Renal cortex interstitium (tissue), 15 donors: ENCODE measurements around the gene EIF5. TPM values are rescaled to one million over a fixed set of nuclear protein-coding genes. Genes with fewer than 3 reads are reported as not detected.

Source experiments
- DNase-seq, 11 donors: peaks; one replicate each; pipeline ENCODE4 v3.0.0-alpha.2; 2013; ENCODE audit warnings: low read depth in 9 of 11, low spot score in 4 of 11; ENCODE audit errors: extremely low read depth in 1 of 11
- long read RNA-seq, 16 experiments: transcript quantifications; one replicate each; lab custom pipeline, GENCODE V29; 2026
- polyA plus RNA-seq, 3 donors: library from polyadenylated mRNA; unstranded; fragments of 120-200 nt; gene quantifications; one replicate each; pipeline ENCODE4 v1.2.1, GENCODE V29; 2013; ENCODE audit not compliant: insufficient read length in 3 of 3

The EIF5 gene
- polyA plus RNA-seq: 100 to 1,000 TPM; 224 to 256 (median 247) TPM
- long read RNA-seq, donor 1, full-length matches to known transcripts: 16 of 44 reads
- long read RNA-seq, donor 1, partial matches to known transcripts: 28 of 44 reads
- long read RNA-seq, donor 1, other reads (novel, unspliced or antisense): 0 of 44 reads
- long read RNA-seq, donor 2, full-length matches to known transcripts: 10 of 17 reads
- long read RNA-seq, donor 2, partial matches to known transcripts: 7 of 17 reads
- long read RNA-seq, donor 2, other reads (novel, unspliced or antisense): 0 of 17 reads
- long read RNA-seq, donor 3, full-length matches to known transcripts: 33 of 227 reads
- long read RNA-seq, donor 3, partial matches to known transcripts: 194 of 227 reads
- long read RNA-seq, donor 3, other reads (novel, unspliced or antisense): 0 of 227 reads
- long read RNA-seq, donor 4, full-length matches to known transcripts: 17 of 62 reads
- long read RNA-seq, donor 4, partial matches to known transcripts: 45 of 62 reads
- long read RNA-seq, donor 4, other reads (novel, unspliced or antisense): 0 of 62 reads
- long read RNA-seq, donor 5: 0 reads
- long read RNA-seq, donor 6, full-length matches to known transcripts: 30 of 95 reads
- long read RNA-seq, donor 6, partial matches to known transcripts: 65 of 95 reads
- long read RNA-seq, donor 6, other reads (novel, unspliced or antisense): 0 of 95 reads
- long read RNA-seq, donor 7, full-length matches to known transcripts: 17 of 104 reads
- long read RNA-seq, donor 7, partial matches to known transcripts: 87 of 104 reads
- long read RNA-seq, donor 7, other reads (novel, unspliced or antisense): 0 of 104 reads
- long read RNA-seq, donor 8: 0 reads
- long read RNA-seq, donor 9, full-length matches to known transcripts: 24 of 57 reads
- long read RNA-seq, donor 9, partial matches to known transcripts: 33 of 57 reads
- long read RNA-seq, donor 9, other reads (novel, unspliced or antisense): 0 of 57 reads
- long read RNA-seq, donor 10, full-length matches to known transcripts: 16 of 42 reads
- long read RNA-seq, donor 10, partial matches to known transcripts: 26 of 42 reads
- long read RNA-seq, donor 10, other reads (novel, unspliced or antisense): 0 of 42 reads
- long read RNA-seq, donor 11, full-length matches to known transcripts: 19 of 65 reads
- long read RNA-seq, donor 11, partial matches to known transcripts: 46 of 65 reads
- long read RNA-seq, donor 11, other reads (novel, unspliced or antisense): 0 of 65 reads
- long read RNA-seq, donor 12, full-length matches to known transcripts: 10 of 10 reads
- long read RNA-seq, donor 12, partial matches to known transcripts: 0 of 10 reads
- long read RNA-seq, donor 12, other reads (novel, unspliced or antisense): 0 of 10 reads
- long read RNA-seq, donor 13: 0 reads
- long read RNA-seq, donor 14, full-length matches to known transcripts: 27 of 70 reads
- long read RNA-seq, donor 14, partial matches to known transcripts: 43 of 70 reads
- long read RNA-seq, donor 14, other reads (novel, unspliced or antisense): 0 of 70 reads
- long read RNA-seq, donor 15, full-length matches to known transcripts: 12 of 12 reads
- long read RNA-seq, donor 15, partial matches to known transcripts: 0 of 12 reads
- long read RNA-seq, donor 15, other reads (novel, unspliced or antisense): 0 of 12 reads
- long read RNA-seq, donor 16, full-length matches to known transcripts: 70 of 238 reads
- long read RNA-seq, donor 16, partial matches to known transcripts: 168 of 238 reads
- long read RNA-seq, donor 16, other reads (novel, unspliced or antisense): 0 of 238 reads

DNA sequence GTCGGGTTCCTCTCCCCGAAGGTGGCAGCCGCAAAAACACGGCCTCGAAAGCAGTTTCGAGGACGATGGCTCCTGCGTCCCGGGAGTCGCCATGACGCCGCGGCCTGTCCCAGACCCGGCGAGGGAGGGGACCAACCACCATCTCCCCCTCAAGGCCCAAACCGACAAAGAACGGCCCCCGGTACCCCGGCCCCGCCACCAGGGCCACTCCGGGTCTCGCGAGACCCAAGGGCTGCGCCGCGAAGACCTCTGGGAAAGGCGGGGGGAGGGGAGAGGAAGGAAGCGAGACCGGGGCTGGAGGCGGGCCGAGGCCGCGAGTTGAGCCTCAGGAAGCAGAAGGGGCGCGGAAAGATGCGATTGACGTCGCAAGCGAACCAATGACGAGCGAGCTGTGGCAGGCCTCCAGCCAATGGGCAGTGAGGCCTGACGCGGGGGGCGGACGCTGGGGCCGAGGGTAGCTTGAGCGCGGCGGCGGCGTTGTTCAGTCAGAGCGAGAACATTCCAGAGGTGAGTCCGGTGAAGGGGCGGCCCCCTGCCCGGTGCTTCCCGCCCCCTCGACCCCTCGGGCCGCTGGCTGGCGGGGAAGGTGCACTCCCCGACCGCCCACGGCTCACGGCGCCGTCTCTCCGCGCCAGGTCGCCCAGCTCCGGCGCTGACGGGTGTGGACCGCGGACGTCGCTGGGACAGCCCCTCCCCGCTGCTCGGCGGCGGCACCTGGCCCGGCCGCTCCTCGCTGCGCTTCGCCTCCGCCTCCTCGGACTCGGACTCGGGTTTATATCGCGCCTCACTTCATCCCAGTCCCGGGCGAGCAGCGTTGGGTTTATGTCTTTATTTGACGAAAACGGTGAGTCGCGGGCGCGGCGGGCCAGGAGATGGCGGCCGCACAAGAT lies at the start of gene EIF5:
EIF5 (plus strand) TSS at position 484 of the 890 bp plus-strand sequence. CDS start 1,624 bp downstream, outside the sequence.
- DNase-seq: peak; percentile 98 to 99 (median 98)

DNA sequence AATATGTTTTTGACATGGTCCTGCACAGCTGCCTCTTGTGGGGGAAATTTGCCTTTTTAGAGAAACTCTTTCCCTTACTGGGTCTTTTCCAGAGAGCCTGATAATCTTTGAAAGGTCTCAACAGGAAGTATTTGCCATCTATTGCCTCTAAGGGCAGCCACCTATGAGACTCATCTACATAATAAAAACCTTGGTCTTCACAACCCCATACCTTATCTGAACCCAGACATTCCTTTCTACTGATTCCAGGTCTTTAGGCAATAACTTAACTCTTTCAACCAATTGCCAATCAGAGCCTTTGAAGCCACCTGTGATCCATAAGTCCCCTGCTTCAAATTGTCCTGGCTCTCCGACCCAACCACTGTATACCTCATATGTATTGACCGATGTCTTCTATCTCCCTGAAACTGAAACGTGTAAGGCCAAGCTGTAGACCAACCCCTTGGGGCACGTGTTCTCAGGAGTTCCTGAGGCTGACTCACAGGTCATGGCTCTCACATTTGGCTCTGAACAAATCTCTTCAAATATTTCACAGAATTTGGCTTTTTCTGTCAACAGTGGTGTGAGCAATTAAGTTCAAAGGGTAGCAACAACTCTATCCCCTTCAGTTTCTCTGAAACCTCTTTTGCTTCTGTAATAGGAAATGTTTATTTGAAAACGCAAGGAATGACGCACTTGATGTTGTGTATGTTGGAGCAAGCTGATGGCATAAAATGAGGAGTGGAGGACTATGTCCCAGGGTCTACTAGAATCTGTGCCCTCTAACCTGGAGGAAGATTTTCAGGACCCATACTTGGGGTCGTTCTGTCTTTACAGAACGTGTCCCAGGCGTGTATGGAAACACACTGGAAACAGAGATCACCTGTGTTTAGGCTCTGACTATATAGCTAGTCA lies 49.2 kb upstream of the EIF5 start:
- DNase-seq: no peak

DNA sequence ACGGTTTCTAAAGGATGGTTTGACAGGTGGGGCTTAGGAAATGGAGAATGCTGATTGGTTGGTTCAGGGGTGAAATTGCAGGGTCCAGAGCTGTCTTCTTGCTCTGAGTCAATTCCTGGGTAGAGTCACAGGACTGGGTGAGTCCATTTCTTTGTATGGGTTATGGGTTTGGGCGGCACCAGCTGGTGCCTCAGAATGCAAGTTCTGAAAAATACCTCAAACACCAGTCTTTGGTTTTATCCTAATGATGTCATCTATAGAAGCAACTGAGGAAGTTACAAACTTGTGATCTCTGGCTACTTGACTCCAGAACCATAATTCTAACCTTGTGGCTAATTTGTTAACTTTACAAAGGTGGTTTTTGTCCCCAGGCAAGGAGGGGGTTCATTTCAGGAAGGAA lies 47.6 kb upstream of the EIF5 start:
- no peak for DNase-seq

DNA sequence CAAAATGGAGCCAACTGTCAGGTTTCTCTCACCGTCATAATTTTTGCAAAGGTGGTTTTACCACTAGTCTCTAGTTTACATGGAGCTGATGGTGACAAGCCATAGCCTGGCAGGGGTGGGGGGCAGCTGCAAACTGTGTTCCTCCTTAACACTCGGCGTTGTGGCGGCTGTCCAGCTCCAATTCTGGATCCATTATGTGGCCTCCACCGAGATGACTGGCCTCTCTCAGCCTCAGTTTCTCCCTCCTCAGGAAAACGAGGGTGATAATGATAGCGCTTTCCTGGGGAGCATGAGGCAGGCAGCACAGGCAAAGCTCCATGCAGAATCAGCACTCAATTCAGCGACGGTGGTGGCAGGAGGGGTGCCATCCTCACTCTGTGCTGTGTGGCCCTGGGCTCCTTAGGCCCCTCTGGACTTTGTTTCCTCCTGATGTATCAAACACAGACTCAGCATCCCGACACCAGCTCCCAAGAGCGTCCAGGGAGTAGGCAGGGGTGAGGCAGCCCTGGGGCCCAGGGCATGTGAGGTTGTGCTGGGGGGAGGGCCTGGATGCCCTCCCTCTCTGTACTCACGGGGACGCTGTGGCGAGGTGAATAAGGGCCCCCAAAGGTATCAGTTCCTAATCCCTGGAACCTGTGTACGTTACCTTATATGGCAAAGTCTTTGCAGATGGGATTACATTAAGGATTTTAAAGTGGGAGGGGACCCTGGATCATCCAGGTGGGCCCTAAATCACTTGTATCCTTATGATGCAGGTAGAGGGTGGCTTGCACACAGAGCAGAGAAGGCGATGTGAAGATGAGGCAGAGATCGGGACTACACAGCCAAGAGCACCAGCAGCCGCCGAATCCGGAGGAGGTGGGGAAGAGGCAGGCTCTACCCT lies 46.8 kb upstream of the EIF5 start:
- no peak for DNase-seq

DNA sequence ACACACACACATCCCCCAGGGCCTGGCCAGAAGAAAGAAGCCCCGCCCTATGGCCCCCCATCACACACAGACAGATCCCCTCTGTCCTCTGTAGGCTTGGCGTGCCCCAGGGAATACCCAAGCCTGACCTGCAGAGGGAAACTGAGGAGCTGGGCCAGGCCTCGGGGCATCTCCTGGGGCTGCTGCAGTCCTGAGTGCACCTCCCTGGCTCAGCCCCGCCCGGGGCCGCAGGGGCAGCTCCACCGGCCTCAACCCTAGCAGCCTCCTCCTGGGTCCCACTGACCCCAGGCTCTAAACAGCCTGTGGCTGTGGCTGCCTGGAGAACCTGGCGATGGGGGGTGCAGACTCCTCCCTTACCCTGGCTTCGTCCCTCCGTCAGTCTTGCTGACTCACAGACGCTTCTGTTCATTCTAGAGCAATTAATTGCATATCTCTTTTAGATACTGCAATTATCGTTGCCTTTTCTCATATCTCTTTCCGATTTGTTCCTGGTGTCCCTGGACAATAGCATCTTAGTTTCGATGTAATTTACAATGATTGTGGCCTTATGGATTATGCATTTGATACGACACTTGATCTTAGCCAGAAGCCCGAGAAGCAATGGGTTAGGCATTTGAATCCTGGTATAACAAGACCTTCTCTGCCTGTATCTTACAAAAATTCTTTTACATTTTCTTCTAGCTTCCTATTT lies 45.8 kb upstream of the EIF5 start:
- no peak for DNase-seq

DNA sequence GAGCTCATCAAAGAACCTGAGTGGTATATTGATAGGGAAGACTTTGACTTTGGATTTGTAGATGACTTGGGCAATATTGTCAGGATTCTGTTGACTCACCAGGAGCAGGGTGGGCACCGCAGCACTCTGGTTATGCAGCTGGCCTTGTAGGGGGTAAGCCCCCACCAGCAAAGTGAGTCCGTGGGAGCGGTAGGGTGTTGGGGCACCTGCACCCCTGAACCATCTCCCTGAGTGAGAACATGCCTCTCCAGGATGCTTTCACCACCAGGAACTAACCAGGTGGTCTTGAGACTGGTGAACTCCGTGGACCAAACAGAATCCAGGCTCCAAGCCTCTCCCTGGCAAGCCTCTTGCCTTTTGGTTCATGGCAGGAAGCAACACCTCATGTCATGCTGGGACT lies 44.0 kb upstream of the EIF5 start:
- no peak for DNase-seq

DNA sequence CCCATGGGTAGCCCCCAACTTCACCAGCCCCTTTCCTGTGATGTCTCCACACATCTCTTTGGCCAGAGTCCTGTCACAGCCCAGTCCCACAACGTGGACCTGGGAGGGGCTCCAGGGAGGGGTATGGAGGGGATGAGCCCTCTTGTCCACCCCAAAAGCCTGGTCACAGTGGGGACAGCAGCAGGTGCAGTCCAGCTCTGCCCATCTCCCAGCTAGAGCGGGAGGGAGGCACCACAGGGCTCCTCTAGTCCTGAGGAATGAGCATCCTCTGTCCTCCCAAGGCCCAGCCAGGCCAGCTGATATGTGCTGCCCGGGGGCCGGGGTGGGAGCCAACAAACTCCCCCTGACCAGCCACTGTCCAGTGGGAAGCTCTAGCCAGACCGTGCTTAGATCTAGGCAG lies 43.5 kb upstream of the EIF5 start:
- DNase-seq: no peak

DNA sequence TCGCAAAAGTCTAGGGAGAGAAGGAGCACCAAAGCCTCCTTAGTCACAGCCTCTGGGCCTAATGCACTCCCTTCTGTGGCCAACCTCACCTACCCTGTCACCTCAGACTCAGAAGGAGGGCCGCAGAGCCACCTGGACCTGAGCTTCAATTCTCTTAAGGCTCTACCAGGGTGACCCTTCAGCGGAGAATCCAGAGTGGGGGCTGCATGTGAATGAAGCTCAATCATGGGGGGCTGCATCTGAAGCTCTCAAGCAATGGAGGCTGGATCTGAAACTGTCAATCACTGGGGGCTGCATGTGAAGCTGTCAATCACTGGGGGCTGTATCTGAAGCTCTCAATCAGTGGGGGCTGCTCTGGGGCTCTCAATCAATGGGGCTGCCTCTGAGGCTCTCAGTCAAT lies 43.1 kb upstream of the EIF5 start:
- no peak for DNase-seq

DNA sequence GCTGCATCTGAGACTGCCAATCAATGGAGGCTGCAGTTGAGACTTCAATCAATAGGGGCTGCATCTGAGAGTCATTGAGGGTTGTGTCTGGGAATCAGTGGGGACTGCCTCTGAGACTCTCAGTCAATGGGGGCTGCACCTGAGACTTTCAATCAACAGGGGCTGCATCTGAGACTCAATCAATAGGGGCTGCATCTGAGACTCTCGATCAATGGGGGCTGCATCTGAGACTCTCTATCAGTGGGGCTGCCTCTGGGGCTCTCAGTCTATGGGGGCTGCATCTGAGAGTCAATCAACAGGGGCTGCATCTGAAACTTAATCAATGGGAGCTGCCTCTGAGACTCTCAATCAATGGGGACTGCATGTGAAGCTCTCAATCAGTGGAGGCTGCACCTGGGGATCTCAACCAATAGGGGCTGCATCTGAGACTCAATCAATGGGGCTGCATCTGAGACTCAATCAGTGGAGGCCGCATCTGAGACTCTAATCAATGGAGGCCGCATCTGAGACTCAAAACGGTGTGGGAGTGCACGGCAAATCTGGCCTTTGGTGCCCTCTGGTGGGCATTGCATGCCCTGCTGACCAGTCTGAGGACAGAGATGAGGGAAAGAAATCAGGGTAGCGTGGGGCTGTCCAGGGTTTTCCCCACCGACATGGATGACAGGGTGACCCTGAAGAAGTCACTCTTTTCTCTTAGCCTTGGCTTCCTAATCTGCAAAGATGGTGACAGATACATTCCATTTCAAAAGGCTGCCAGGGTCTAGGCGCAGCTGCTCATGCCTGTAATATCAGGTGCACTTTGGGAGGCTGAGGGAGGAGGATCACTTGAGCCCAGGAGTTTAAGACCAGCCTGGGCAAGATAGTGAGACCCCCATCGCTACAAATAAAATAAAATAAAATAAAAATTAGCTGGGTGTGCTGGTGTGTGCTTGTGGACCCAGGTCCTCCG lies 41.3 kb upstream of the EIF5 start:
- peak in 8 of 11 donors; percentile 36 to 68 (median 57) for DNase-seq

DNA sequence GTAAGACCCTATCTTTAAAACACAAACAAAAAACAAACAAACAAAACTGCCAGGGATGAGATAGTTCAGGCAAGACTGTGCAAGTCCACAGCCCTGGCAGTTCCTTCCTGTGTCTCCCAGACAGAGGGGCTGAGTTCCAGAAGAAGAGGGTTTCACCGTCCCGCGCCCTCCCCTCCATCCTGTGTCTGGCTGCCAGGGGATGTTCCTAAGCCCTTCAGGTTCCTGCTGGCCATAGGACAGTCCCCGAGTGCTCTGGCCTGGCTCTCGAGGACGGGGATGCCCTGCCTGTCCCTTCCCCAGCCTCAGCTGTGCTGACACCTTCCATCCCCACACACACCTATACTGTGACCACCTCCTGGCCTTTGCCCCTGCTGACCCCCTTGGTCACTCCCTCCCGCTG lies 40.6 kb upstream of the EIF5 start:
- DNase-seq: no peak

DNA sequence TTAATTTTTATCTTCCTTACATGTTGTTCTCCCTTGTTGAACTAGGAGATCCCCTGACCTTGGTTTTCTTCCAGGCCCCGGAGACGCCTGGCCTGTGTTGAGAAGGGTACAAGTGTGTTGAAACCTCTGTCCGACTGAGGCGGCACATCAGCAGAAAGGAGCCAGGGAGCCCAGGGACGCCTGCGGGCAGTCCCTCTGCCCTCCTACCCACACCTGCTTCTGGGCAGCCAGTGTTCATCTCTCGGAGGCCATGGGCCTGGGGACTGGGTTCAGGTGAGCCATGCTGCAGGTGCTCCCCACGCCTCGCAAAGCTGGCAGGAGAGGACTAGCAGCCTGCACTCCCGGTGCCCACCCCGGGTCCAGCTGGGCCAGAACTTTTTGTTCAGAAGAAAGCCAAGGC lies 39.9 kb upstream of the EIF5 start:
- no peak for DNase-seq

DNA sequence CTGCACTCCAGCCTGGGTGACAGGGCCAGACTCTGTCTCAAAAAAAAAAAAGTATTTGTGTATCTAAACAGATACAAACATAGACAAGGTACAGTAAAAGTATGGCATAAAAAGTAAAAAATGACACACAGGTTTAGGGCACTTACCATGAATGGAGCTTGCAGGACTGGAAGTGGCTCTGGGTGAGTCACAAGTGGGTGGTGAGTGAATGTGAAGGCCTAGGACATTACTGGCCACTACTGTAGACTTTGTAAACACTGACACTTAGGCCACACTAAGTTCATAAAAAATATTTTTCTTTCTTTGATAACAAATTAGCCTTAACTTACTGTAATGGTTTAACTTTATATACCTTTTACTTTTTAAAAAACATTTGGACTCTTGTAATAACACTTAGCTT lies 38.0 kb upstream of the EIF5 start:
- DNase-seq: no peak

DNA sequence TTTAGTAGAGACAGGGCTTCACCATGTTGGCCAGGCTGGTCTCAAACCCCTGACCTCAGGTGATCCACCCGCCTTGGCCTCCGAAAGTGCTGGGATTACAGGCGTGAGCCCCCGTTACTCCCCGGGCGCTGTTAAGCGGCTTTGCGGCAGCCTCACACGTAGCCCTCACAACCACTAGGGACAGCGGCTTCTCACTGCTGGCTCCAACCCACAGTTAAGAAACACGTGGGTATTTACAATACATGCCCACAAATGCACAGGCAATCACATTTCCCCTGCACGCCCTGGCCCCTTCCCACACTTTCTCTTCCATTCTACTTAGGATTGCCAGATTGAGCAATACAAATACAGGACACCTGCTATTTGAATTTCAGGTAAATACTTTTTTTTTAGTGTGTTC lies 37.0 kb upstream of the EIF5 start:
- no peak for DNase-seq

DNA sequence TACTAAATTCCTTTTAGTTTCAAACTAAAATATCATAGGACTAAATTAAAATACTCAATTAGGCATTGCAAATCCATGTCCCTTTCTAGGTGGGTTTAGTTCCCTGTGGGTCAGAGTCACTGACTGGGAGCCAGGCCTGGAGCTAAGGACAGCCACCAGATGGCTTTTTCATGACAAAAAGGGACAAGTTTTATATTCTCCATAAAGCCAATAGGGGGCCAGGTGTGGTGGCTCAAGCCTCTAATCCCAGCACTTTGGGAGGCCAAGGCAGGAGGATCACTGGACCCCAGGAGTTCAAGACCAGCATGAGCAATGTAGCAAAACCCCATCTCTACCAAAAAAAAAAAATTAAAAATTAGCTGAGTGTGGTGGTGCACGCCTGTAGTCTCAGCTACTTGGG lies 35.4 kb upstream of the EIF5 start:
- DNase-seq: no peak
